Mucosa of descending colon (tissue), 3 donors: ENCODE results near the gene TFE3. TPM values are rescaled to one million over a fixed set of nuclear protein-coding genes. Genes with fewer than 3 reads are reported as not detected.

Source experiments
- ATAC-seq: fragments of 200-7000 bp; cut with Tn5 transposase; one replicate; pipeline ENCODE4 v1.9.1; 2020; ENCODE audit warnings: mild to moderate bottlenecking, moderate library complexity
- DNase-seq, 3 donors: peaks; one replicate each; pipeline ENCODE4 v3.0.0-alpha.2; 2020
- H3K36me3 ChIP-seq: fragments of 200-600 bp; one replicate; pipeline ENCODE4 v1.8.0; 2021; ENCODE audit warnings: low read depth, mild to moderate bottlenecking
- H3K4me1 ChIP-seq: fragments of 200-600 bp; one replicate; pipeline ENCODE4 v1.8.0; 2021; ENCODE audit warnings: low read depth, mild to moderate bottlenecking
- H3K4me3 ChIP-seq: fragments of 200-600 bp; one replicate; pipeline ENCODE4 v1.8.0; 2021; ENCODE audit warnings: mild to moderate bottlenecking
- H3K9me3 ChIP-seq: fragments of 200-600 bp; one replicate; pipeline ENCODE4 v1.8.0; 2021; ENCODE audit warnings: mild to moderate bottlenecking
- CTCF ChIP-seq: fragments of 200-600 bp; IDR thresholded peaks from one replicate; pipeline ENCODE4 v1.8.0; 2022; ENCODE audit warnings: antibody characterized with exemption, mild to moderate bottlenecking
- intact Hi-C, 2 donors: fragments of 100-400 bp; cut with DNase I in 1 of 2; cut with micrococcal nuclease in 1 of 2; formaldehyde crosslinking; loops; one replicate each; pipeline versions ENCODE4 v1.11.0 to v1.11.1; 2022; cut with DNase I, micrococcal nuclease
- total RNA-seq, 3 donors: library from RNA; stranded (reverse); fragmentation: NEBNext Ultra II Directional in 2 of 3; extraction: Animal tissue kit (Norgen Biotek cat#: 25700) in 2 of 3; gene quantifications; one replicate each; pipeline versions ENCODE4 v1.2.1 to v1.2.4, GENCODE V29; 2021 to 2023
- donor health status: DM: no; HTN: no; CAD: no; lungs with moderate emphysema.
- donor health status: DM: no; HTN: no; CAD: no.
- donor health status: DM: no; HTN: yes; CAD: no.

The TFE3 gene
- total RNA-seq, 3 donors from 2014 or later: 26.6 to 46.6 (median 28.1) TPM

- H3K36me3 ChIP-seq: no peaks in the 10 kb centered on the region
- intact Hi-C loops: no loop called here
Observed at GRCh38 chrX:49064735-49065134, 21.6 kb upstream of the TFE3 start.

GRCh38 chrX:49064303-49064702 is 21.1 kb upstream of the TFE3 start:
- no peak for DNase-seq
- TF ChIP-seq CTCF: no peak
- ATAC-seq: no peak
- H3K36me3 ChIP-seq: no peaks in the 10 kb centered on the region
- intact Hi-C loops: no loop called here
- no peak overlapping the region for H3K4me3 ChIP-seq
- no peaks in the 10 kb centered on the region for H3K4me1 ChIP-seq
- no peaks in the 10 kb centered on the region for H3K9me3 ChIP-seq

More at GRCh38 chrX:49064735-49065134, 21.6 kb upstream of the TFE3 start:
- no peaks in the 10 kb centered on the region for H3K9me3 ChIP-seq
- ATAC-seq (no peak), DNase-seq (no peak)
- H3K4me3 ChIP-seq: no peak overlapping the region
- TF ChIP-seq CTCF: no peak
- H3K4me1 ChIP-seq: no peaks in the 10 kb centered on the region

- ATAC-seq (no peak), DNase-seq (no peak)
- no peaks in the 10 kb centered on the region for H3K36me3 ChIP-seq
- intact Hi-C loops: no loop called here
- no peak overlapping the region for H3K4me3 ChIP-seq
- H3K4me1 ChIP-seq: no peaks in the 10 kb centered on the region
- no peak for TF ChIP-seq CTCF
- no peaks in the 10 kb centered on the region for H3K9me3 ChIP-seq
Observed at GRCh38 chrX:49063715-49064114, 20.6 kb upstream of the TFE3 start.

GRCh38 chrX:49061916-49062315 is 18.8 kb upstream of the TFE3 start:
- TF ChIP-seq CTCF: no peak
- H3K4me3 ChIP-seq: no peak overlapping the region
- DNase-seq (no peak), ATAC-seq (no peak)
- no peaks in the 10 kb centered on the region for H3K9me3 ChIP-seq
- H3K4me1 ChIP-seq: no peaks in the 10 kb centered on the region
- intact Hi-C loops: no loop called here
- H3K36me3 ChIP-seq: no peaks in the 10 kb centered on the region

- H3K4me3 ChIP-seq: no peak overlapping the region
- ATAC-seq: no peak
- H3K4me1 ChIP-seq: no peaks in the 10 kb centered on the region
- no peak for TF ChIP-seq CTCF
- intact Hi-C loops: no loop called here
- no peak for DNase-seq
- H3K9me3 ChIP-seq: no peaks in the 10 kb centered on the region
- no peaks in the 10 kb centered on the region for H3K36me3 ChIP-seq
Observed at GRCh38 chrX:49061490-49061889, 18.3 kb upstream of the TFE3 start.

GRCh38 chrX:49060914-49061313 is 17.8 kb upstream of the TFE3 start:
- ATAC-seq (no peak), DNase-seq (no peak)
- Histone ChIP-seq H3K36me3 (no peaks in the 10 kb centered on the region), H3K9me3 (no peaks in the 10 kb centered on the region), H3K4me1 (no peaks in the 10 kb centered on the region), H3K4me3 (no peak overlapping the region)
- TF ChIP-seq CTCF: no peak
- intact Hi-C loops: no loop called here
